K562 (cell line): Measurements from ENCODE around the gene CFAP20DC. TPM values are rescaled to one million over a fixed set of nuclear protein-coding genes. Genes with fewer than 3 reads are reported as not detected.

ENCODE experiments used
- ATAC-seq: fragments of 200-7000 bp; cut with Tn5 transposase; 3 replicates; pipeline ENCODE4 v1.9.1; 2020; ENCODE audit warnings: moderate library complexity
- BruUV-seq: library from RNA; stranded (reverse); fragments of 400-500 nt; replicated peaks from 2 replicates; lab custom pipeline; 2021; lab: Mats Ljungman, UMichigan
- CTCF ChIA-PET: fragments of 300-600 bp; formaldehyde crosslinking; extraction: SDS; loops from one replicate; lab custom pipeline; 2021; ENCODE audit warnings: low intra/inter-chr PET ratio; lab: Yijun Ruan, JAX
- POLR2A ChIA-PET: fragments of 300-600, 350-650 bp; sonication (Branson Sonifier 250); formaldehyde crosslinking; extraction: SDS; loops from one replicate; lab custom pipeline; 2021; ENCODE audit warnings: antibody characterized with exemption, inconsistent platforms; lab: Yijun Ruan, JAX
- DNase-seq, 4 experiments: peaks; one replicate each; pipeline versions ENCODE4 v3.0.0 to v3.0.0-alpha.2; 2011 to 2018; ENCODE audit warnings: low spot score in 3 of 4, mixed read lengths in 3 of 4; ENCODE audit errors: extremely low read depth in 1 of 4
- FAIRE-seq: peaks from 2 replicates; lab custom pipeline; 2011; peaks lifted over from hg19 to GRCh38; lab: Jason Lieb, UNC
- H2AFZ ChIP-seq: 2 replicates; pipeline ENCODE4 v1.6.0; 2011; ENCODE audit warnings: low read depth, low read length, control low read depth, inconsistent platforms
- H3K27ac ChIP-seq: fragments of 200-600 bp; 3 replicates; pipeline ENCODE4 v1.8.0; 2011; ENCODE audit warnings: low read depth, mild to moderate bottlenecking, control low read depth, inconsistent platforms, low read length, moderate library complexity, mixed read lengths; ENCODE audit errors: extremely low read depth
- H3K27me3 ChIP-seq, 2 experiments: fragments of 300-600 bp in 1 of 2; 2 replicates in 1 of 2; 3 replicates in 1 of 2; pipeline versions ENCODE4 v1.6.0 to v1.8.0; 2011; ENCODE audit warnings: inconsistent platforms in 2 of 2, low read length in 2 of 2, mild to moderate bottlenecking in 1 of 2, mixed read lengths in 1 of 2, moderate library complexity in 1 of 2; ENCODE audit not compliant: control insufficient read depth in 2 of 2, insufficient read depth in 2 of 2
- H3K36me3 ChIP-seq: fragments of 300-600 bp; 3 replicates; pipeline ENCODE4 v1.8.0; 2011; ENCODE audit warnings: mild to moderate bottlenecking, low read length, inconsistent platforms; ENCODE audit not compliant: control insufficient read depth, insufficient read depth
- H3K4me1 ChIP-seq, 2 experiments: fragments of 200-600 bp in 1 of 2; replicated peaks in 1 of 2; 2 replicates in 1 of 2; 3 replicates in 1 of 2; pipeline versions ENCODE4 v1.5.1 to v1.8.0; 2011; ENCODE audit warnings: inconsistent platforms in 2 of 2, low read length in 2 of 2, mild to moderate bottlenecking in 1 of 2, mixed read lengths in 1 of 2, moderate library complexity in 1 of 2; ENCODE audit not compliant: control insufficient read depth in 2 of 2, insufficient read depth in 2 of 2
- H3K4me2 ChIP-seq: 2 replicates; pipeline ENCODE4 v1.6.1; 2011; ENCODE audit warnings: low read length, control low read depth, inconsistent platforms, mixed read lengths; ENCODE audit not compliant: insufficient read depth
- H3K4me3 ChIP-seq: fragments of 200-600 bp; sonication (generic), shearing (Covaris generic); 2 replicates; pipeline ENCODE4 v1.5.1; 2016; ENCODE audit warnings: control low read depth, inconsistent platforms
- H3K79me2 ChIP-seq: fragments of 200-600 bp; 3 replicates; pipeline ENCODE4 v1.8.0; 2011; ENCODE audit warnings: low read length, inconsistent platforms; ENCODE audit not compliant: control insufficient read depth, insufficient read depth
- H3K9ac ChIP-seq, 2 experiments: 2 replicates each; pipeline versions ENCODE4 v1.6.0 to v1.6.1; 2011; ENCODE audit warnings: low read depth in 2 of 2, low read length in 2 of 2, control low read depth in 1 of 2, inconsistent platforms in 1 of 2, mild to moderate bottlenecking in 1 of 2, mixed read lengths in 1 of 2; ENCODE audit not compliant: insufficient read depth in 1 of 2
- H3K9me1 ChIP-seq: one replicate; pipeline ENCODE4 v1.6.0; 2011; ENCODE audit warnings: inconsistent platforms, mild to moderate bottlenecking, low read length, moderate library complexity; ENCODE audit not compliant: control insufficient read depth, insufficient read depth
- H3K9me3 ChIP-seq: replicated peaks from 2 replicates; pipeline ENCODE4 v1.5.1; 2011; ENCODE audit warnings: low read depth, low read length, inconsistent platforms; ENCODE audit not compliant: control insufficient read depth, insufficient read depth
- H4K20me1 ChIP-seq: replicated peaks from 2 replicates; pipeline ENCODE4 v1.6.1; 2011; ENCODE audit warnings: low read length, inconsistent platforms, mixed read lengths; ENCODE audit not compliant: control insufficient read depth, insufficient read depth
- CEBPG ChIP-seq, 3 experiments: fragments of 200-800 bp in 1 of 3; sonication (Bioruptor generic) in 1 of 3; sonication (generic) in 1 of 3; formaldehyde crosslinking in 1 of 3; IDR thresholded peaks in 2 of 3; conservative IDR thresholded peaks in 1 of 3; 2 replicates each; pipeline versions ENCODE4 v1.6.1 to v1.8.0; 2016 to 2022; ENCODE audit warnings: missing compliant biosample characterization in 2 of 3, missing genetic modification characterization in 2 of 3, mild to moderate bottlenecking in 1 of 3, missing genetic modification reagents in 1 of 3
- CSDE1 ChIP-seq, 2 experiments: fragments of 450-650 bp; IDR thresholded peaks; 2 replicates each; pipeline ENCODE4 v1.6.1; 2016; ENCODE audit warnings: mild to moderate bottlenecking in 1 of 2
- HDAC6 ChIP-seq: IDR thresholded peaks from 2 replicates; pipeline ENCODE4 v1.6.1; 2012; ENCODE audit warnings: low read depth, mild to moderate bottlenecking, control low read depth, inconsistent platforms, low read length, moderate library complexity
- MTF1 ChIP-seq: fragments of 250-450 bp; sonication (Bioruptor Pico); IDR thresholded peaks from 2 replicates; pipeline ENCODE4 v1.9.0; 2021; ENCODE audit warnings: moderate library complexity, mild to moderate bottlenecking, inconsistent platforms, borderline replicate concordance
- RREB1 ChIP-seq: fragments of 250-450 bp; sonication (Bioruptor Pico); IDR thresholded peaks from 2 replicates; pipeline ENCODE4 v1.4.0; 2020
- SRF ChIP-seq, 2 experiments: fragments of 250-450, 450-650 bp in 1 of 2; sonication (Bioruptor Pico) in 1 of 2; sonication (generic) in 1 of 2; formaldehyde crosslinking; IDR thresholded peaks; 2 replicates each; pipeline versions ENCODE4 v1.5.0 to v1.5.1; 2020 to 2022; ENCODE audit warnings: mild to moderate bottlenecking in 1 of 2, missing genetic modification reagents in 1 of 2
- TAF9B ChIP-seq: fragments of 450-650 bp; IDR thresholded peaks from 2 replicates; pipeline ENCODE4 v1.6.1; 2018; ENCODE audit warnings: mild to moderate bottlenecking; ENCODE audit not compliant: partially characterized antibody
- TARDBP ChIP-seq: fragments of 450-650 bp; IDR thresholded peaks from 2 replicates; pipeline ENCODE4 v1.6.1; 2016
- ZNF12 ChIP-seq: sonication (generic); formaldehyde crosslinking; IDR thresholded peaks from 2 replicates; pipeline ENCODE4 v1.4.0; 2020; ENCODE audit warnings: mild to moderate bottlenecking, missing genetic modification reagents
- ZNF740 ChIP-seq, 3 experiments: fragments of 200-800 bp in 1 of 3; sonication (Bioruptor generic) in 1 of 3; sonication (generic) in 1 of 3; formaldehyde crosslinking in 1 of 3; IDR thresholded peaks; 2 replicates each; pipeline versions ENCODE4 v1.6.1 to v1.8.0; 2016 to 2022; ENCODE audit warnings: mild to moderate bottlenecking in 2 of 3, missing compliant biosample characterization in 2 of 3, missing genetic modification characterization in 2 of 3, missing genetic modification reagents in 1 of 3
- WGBS: fragments of 100-300 bp; shearing (Covaris generic); methylation state at CpG from one replicate; pipeline ENCODE4 v1.1.6; 2016; ENCODE audit warnings: low coverage, mixed read lengths; ENCODE audit not compliant: insufficient coverage; ENCODE audit errors: missing lambda C conversion rate; 5-methylcytosine and 5-hydroxymethylcytosine counted together
- in situ Hi-C: fragments of 300-500 bp; cut with MboI; formaldehyde crosslinking; loops from 4 replicates; pipeline ENCODE4 v1.15.0; 2018; ENCODE audit warnings: inconsistent platforms, mixed read lengths
- intact Hi-C: fragments of 100-400 bp; cut with micrococcal nuclease; formaldehyde crosslinking; loops from 2 replicates; pipeline ENCODE4 v1.14.2; 2022
- polyA plus RNA-seq, 8 experiments: library from polyadenylated mRNA; depleted of rRNA in 4 of 8; stranded (reverse) in 5 of 8; unstranded in 3 of 8; fragments of >200 nt; fragmentation: Nextera tagmentation in 2 of 8; fragmentation: Illumina TruSeq in 1 of 8; extraction: Ambion mirVana in 2 of 8; extraction: Trizol in 1 of 8; gene quantifications; 2 replicates each; pipeline versions ENCODE4 v1.2.1 to v1.2.3, GENCODE V29; 2011 to 2014; ENCODE audit warnings: inconsistent platforms in 1 of 8, missing spikeins in 1 of 8
- total RNA-seq, 7 experiments: library from RNA; depleted of rRNA in 6 of 7; stranded (reverse); fragments of >200 nt in 6 of 7; fragmentation: Illumina TruSeq in 2 of 7; extraction: Trizol in 2 of 7; gene quantifications; 2 replicates each; pipeline versions ENCODE4 v1.2.1 to v1.2.3, GENCODE V29; 2011 to 2021; ENCODE audit warnings: low replicate concordance in 1 of 7
- TF ChIP-seq, protein P1 (sequence below), 2 experiments: fragments of 450-650 bp; conservative IDR thresholded peaks; 2 replicates each; pipeline ENCODE4 v1.6.1; 2017; ENCODE audit warnings: mild to moderate bottlenecking in 2 of 2, moderate library complexity in 2 of 2

The CFAP20DC gene
- total and polyA plus RNA-seq, 9 of the 15 experiments (the other 6 are each of a cell fraction or from before 2014, with no cell fraction given) = 1.6 to 5.9 (median 4.6) TPM

DNA sequence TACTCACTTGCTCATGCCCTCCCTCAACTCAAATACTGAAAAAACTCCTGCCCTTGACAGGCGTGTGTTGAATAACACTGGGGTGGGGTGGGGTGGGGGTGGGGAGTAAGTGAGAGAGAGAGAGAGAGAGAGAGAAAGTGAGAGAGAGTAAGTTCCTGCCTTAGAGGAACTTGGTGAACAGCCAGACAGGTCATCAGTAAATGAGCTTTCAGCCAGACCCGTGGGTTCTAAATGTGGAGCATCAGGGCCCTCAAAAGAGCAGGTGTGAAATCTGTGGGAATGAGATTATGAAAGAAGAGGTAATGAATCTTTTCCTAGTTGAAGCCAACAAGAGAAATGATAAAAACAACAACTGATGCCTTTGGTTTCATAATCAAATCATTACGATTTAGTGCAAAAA, 248.9 kb downstream of the CFAP20DC start:
- POLR2A ChIA-PET = no interaction called here
- DNase-seq = no peak
- in situ Hi-C loops (no loop called here), intact Hi-C loops (no loop called here)
- H3K4me3 ChIP-seq = no peak overlapping the region
- no peak overlapping the region for H3K4me2 ChIP-seq
- no peaks in the 10 kb centered on the region for H3K27me3 ChIP-seq
- FAIRE-seq = no peak
- no TSS peak for BruUV-seq
- no peak overlapping the region for H3K9ac ChIP-seq
- no peaks in the 10 kb centered on the region for H3K79me2 ChIP-seq
- no peak overlapping the region for H2AFZ ChIP-seq
- no peaks in the 10 kb centered on the region for H4K20me1 ChIP-seq
- TF ChIP-seq HDAC6 (no peak), ZNF740 (CRISPR knock-in tag; IDR thresholded peaks at IDR 0.05) (no peak), ZNF740 (tag; IDR thresholded peaks at IDR 0.05) (no peak), MTF1 (CRISPR knock-in tag) (no peak), RREB1 (CRISPR knock-in tag) (no peak), ZNF12 (no peak), TARDBP (no peak), TAF9B (no peak), CEBPG (CRISPR knock-in tag; IDR thresholded peaks at IDR 0.05) (no peak), CEBPG (tag; conservative IDR thresholded peaks at IDR 0.05 in 1 of 2, IDR thresholded peaks at IDR 0.05 in 1 of 2) (no peak), SRF (CRISPR knock-in tag; IDR thresholded peaks at IDR 0.05) (no peak), CSDE1 (IDR thresholded peaks at IDR 0.05) (no peak)
- TF ChIP-seq, protein P1, sequence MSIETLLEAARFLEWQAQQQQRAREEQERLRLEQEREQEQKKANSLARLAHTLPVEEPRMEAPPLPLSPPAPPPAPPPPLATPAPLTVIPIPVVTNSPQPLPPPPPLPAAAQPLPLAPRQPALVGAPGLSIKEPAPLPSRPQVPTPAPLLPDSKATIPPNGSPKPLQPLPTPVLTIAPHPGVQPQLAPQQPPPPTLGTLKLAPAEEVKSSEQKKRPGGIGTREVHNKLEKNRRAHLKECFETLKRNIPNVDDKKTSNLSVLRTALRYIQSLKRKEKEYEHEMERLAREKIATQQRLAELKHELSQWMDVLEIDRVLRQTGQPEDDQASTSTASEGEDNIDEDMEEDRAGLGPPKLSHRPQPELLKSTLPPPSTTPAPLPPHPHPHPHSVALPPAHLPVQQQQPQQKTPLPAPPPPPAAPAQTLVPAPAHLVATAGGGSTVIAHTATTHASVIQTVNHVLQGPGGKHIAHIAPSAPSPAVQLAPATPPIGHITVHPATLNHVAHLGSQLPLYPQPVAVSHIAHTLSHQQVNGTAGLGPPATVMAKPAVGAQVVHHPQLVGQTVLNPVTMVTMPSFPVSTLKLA (conservative IDR thresholded peaks at IDR 0.05) = no peak
- CTCF ChIA-PET = no interaction called here
- no peak for ATAC-seq
- WGBS = 80% methylated on average over 1 of the region's 3 CpGs
- 0 out of 3 replicates have a peak, but pooled peaks cover 4% of the 10 kb centered on the region for H3K36me3 ChIP-seq
- no peaks in the 10 kb centered on the region for H3K9me3 ChIP-seq
- no peak overlapping the region for H3K27ac ChIP-seq
- no peaks in the 10 kb centered on the region for H3K9me1 ChIP-seq
- H3K4me1 ChIP-seq = no peaks in the 10 kb centered on the region
